K562 (cell line): ENCODE data around the gene DAD1. TPM values are rescaled to one million over a fixed set of nuclear protein-coding genes. Genes with fewer than 3 reads are reported as not detected.

Source experiments
- CCNT2 ChIP-seq: IDR thresholded peaks from 2 replicates; pipeline ENCODE4 v1.6.1; 2011; ENCODE audit warnings: borderline replicate concordance, low read depth, mild to moderate bottlenecking, moderate library complexity, mixed read lengths, low read length; ENCODE audit not compliant: insufficient read length; ENCODE audit errors: extremely low read depth
- DACH1 ChIP-seq: fragments of 450-650 bp; IDR thresholded peaks from 2 replicates; pipeline ENCODE4 v1.6.1; 2018; ENCODE audit not compliant: partially characterized antibody
- FOXK2 ChIP-seq, 2 experiments: fragments of 450-650 bp; IDR thresholded peaks in 1 of 2; conservative IDR thresholded peaks in 1 of 2; 2 replicates each; pipeline ENCODE4 v1.6.1; 2016; ENCODE audit warnings: low read depth in 2 of 2, mild to moderate bottlenecking in 1 of 2
- FUS ChIP-seq: fragments of 200-400 bp; formaldehyde crosslinking; optimal IDR thresholded peaks from 2 replicates; pipeline ENCODE3; 2017; ENCODE audit warnings: low read depth, low read length
- KAT8 ChIP-seq: fragments of 450-650 bp; IDR thresholded peaks from 2 replicates; pipeline ENCODE4 v1.6.1; 2016; ENCODE audit warnings: low read depth, mild to moderate bottlenecking
- KLF13 ChIP-seq: fragments of 450-650 bp; IDR thresholded peaks from 2 replicates; pipeline ENCODE4 v1.6.1; 2016; ENCODE audit warnings: missing genetic modification characterization, low read depth, mild to moderate bottlenecking, missing compliant biosample characterization, moderate library complexity, borderline replicate concordance
- KLF6 ChIP-seq: fragments of 250-450 bp; sonication (Bioruptor Pico); IDR thresholded peaks from 2 replicates; pipeline ENCODE4 v1.4.0; 2020; ENCODE audit warnings: mild to moderate bottlenecking, moderate library complexity, borderline replicate concordance
- MNT ChIP-seq, 2 experiments: fragments of 450-650 bp; conservative IDR thresholded peaks; 2 replicates each; pipeline ENCODE4 v1.6.1; 2017; ENCODE audit warnings: mild to moderate bottlenecking in 2 of 2, moderate library complexity in 2 of 2
- MTA3 ChIP-seq: fragments of 450-650 bp; formaldehyde crosslinking; IDR thresholded peaks from 2 replicates; pipeline ENCODE4 v1.6.1; 2017; ENCODE audit warnings: mild to moderate bottlenecking, borderline replicate concordance
- NFIC ChIP-seq: fragments of 450-650 bp; IDR thresholded peaks from 2 replicates; pipeline ENCODE4 v1.6.1; 2017; ENCODE audit warnings: mild to moderate bottlenecking, inconsistent platforms
- NR1H2 ChIP-seq: sonication (generic); formaldehyde crosslinking; IDR thresholded peaks from 2 replicates; pipeline ENCODE4 v1.4.0; 2020; ENCODE audit warnings: mild to moderate bottlenecking, missing genetic modification reagents
- NR2C2 ChIP-seq, 2 experiments: fragments of 200-800 bp in 1 of 2; sonication (Bioruptor generic) in 1 of 2; sonication (generic) in 1 of 2; formaldehyde crosslinking in 1 of 2; IDR thresholded peaks; 2 replicates each; pipeline versions ENCODE4 v1.6.1 to v1.8.0; 2016 to 2022; ENCODE audit warnings: mild to moderate bottlenecking in 1 of 2, missing compliant biosample characterization in 1 of 2, missing genetic modification characterization in 1 of 2, missing genetic modification reagents in 1 of 2
- RHOXF2B ChIP-seq: fragments of 250-450 bp; sonication (Bioruptor Pico); conservative IDR thresholded peaks from 2 replicates; pipeline ENCODE4 v1.5.1; 2021
- SLC30A9 ChIP-seq: fragments of 250-450 bp; sonication (Bioruptor Pico); IDR thresholded peaks from 2 replicates; pipeline ENCODE4 v1.8.0; 2022; ENCODE audit warnings: mild to moderate bottlenecking, moderate library complexity
- SUPT5H ChIP-seq: fragments of 450-650 bp; IDR thresholded peaks from 2 replicates; pipeline ENCODE4 v1.6.1; 2016
- TAF1 ChIP-seq: IDR thresholded peaks from 2 replicates; pipeline ENCODE4 v1.6.1; 2011; ENCODE audit warnings: mild to moderate bottlenecking, low read length, moderate library complexity; ENCODE audit not compliant: insufficient read depth, control insufficient read depth, severe bottlenecking; ENCODE audit errors: extremely low read depth
- TAF7 ChIP-seq: fragments of 450-650 bp; IDR thresholded peaks from 2 replicates; pipeline ENCODE4 v1.6.1; 2016; ENCODE audit warnings: missing genetic modification characterization, missing compliant biosample characterization
- TSC22D4 ChIP-seq: fragments of 450-650 bp; IDR thresholded peaks from 2 replicates; pipeline ENCODE4 v1.6.1; 2016; ENCODE audit warnings: missing genetic modification characterization, missing biosample characterization, control low read depth
- ZNF354B ChIP-seq: fragments of 250-450 bp; sonication (Bioruptor Pico); IDR thresholded peaks from 2 replicates; pipeline ENCODE4 v1.4.0; 2020
- polyA plus RNA-seq, 8 experiments: library from polyadenylated mRNA; depleted of rRNA in 4 of 8; stranded (reverse) in 5 of 8; unstranded in 3 of 8; fragments of >200 nt; fragmentation: Nextera tagmentation in 2 of 8; fragmentation: Illumina TruSeq in 1 of 8; extraction: Ambion mirVana in 2 of 8; extraction: Trizol in 1 of 8; gene quantifications; 2 replicates each; pipeline versions ENCODE4 v1.2.1 to v1.2.3, GENCODE V29; 2011 to 2014; ENCODE audit warnings: inconsistent platforms in 1 of 8, missing spikeins in 1 of 8
- total RNA-seq, 7 experiments: library from RNA; depleted of rRNA in 6 of 7; stranded (reverse); fragments of >200 nt in 6 of 7; fragmentation: Illumina TruSeq in 2 of 7; extraction: Trizol in 2 of 7; gene quantifications; 2 replicates each; pipeline versions ENCODE4 v1.2.1 to v1.2.3, GENCODE V29; 2011 to 2021; ENCODE audit warnings: low replicate concordance in 1 of 7
- TF ChIP-seq, protein P1 (sequence below): sonication (generic); formaldehyde crosslinking; IDR thresholded peaks from 2 replicates; pipeline ENCODE4 v1.8.0; 2022; ENCODE audit warnings: mild to moderate bottlenecking, missing genetic modification reagents
- TF ChIP-seq, protein P2 (sequence below): sonication (generic); formaldehyde crosslinking; IDR thresholded peaks from 2 replicates; pipeline ENCODE4 v1.9.0; 2022; ENCODE audit warnings: mild to moderate bottlenecking, missing genetic modification reagents

DAD1 gene
- total and polyA plus RNA-seq, 9 of the 15 experiments (the other 6 are each of a cell fraction or from before 2014, with no cell fraction given) = 104 to 617 (median 222) TPM

GRCh38 chr14:22598099-22598895 is 9.3 kb upstream of the DAD1 start, which contains the start of gene ABHD4 (continued):
- TF ChIP-seq MNT (conservative IDR thresholded peaks at IDR 0.05) = peak; percentile 47 to 65; a peak in 2 of 4 replicates
- TF ChIP-seq NR2C2 (CRISPR knock-in tag; IDR thresholded peaks at IDR 0.05) = no peak
- TF ChIP-seq NR2C2 (tag; IDR thresholded peaks at IDR 0.05) = peak; percentile 40; the same call in 1 of the 2 replicates
- TF ChIP-seq SLC30A9 = no peak
- TF ChIP-seq, protein P1, sequence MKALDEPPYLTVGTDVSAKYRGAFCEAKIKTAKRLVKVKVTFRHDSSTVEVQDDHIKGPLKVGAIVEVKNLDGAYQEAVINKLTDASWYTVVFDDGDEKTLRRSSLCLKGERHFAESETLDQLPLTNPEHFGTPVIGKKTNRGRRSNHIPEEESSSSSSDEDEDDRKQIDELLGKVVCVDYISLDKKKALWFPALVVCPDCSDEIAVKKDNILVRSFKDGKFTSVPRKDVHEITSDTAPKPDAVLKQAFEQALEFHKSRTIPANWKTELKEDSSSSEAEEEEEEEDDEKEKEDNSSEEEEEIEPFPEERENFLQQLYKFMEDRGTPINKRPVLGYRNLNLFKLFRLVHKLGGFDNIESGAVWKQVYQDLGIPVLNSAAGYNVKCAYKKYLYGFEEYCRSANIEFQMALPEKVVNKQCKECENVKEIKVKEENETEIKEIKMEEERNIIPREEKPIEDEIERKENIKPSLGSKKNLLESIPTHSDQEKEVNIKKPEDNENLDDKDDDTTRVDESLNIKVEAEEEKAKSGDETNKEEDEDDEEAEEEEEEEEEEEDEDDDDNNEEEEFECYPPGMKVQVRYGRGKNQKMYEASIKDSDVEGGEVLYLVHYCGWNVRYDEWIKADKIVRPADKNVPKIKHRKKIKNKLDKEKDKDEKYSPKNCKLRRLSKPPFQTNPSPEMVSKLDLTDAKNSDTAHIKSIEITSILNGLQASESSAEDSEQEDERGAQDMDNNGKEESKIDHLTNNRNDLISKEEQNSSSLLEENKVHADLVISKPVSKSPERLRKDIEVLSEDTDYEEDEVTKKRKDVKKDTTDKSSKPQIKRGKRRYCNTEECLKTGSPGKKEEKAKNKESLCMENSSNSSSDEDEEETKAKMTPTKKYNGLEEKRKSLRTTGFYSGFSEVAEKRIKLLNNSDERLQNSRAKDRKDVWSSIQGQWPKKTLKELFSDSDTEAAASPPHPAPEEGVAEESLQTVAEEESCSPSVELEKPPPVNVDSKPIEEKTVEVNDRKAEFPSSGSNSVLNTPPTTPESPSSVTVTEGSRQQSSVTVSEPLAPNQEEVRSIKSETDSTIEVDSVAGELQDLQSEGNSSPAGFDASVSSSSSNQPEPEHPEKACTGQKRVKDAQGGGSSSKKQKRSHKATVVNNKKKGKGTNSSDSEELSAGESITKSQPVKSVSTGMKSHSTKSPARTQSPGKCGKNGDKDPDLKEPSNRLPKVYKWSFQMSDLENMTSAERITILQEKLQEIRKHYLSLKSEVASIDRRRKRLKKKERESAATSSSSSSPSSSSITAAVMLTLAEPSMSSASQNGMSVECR (CRISPR knock-in tag) = peak; percentile 61
- peak; percentile 51 for TF ChIP-seq CCNT2
- TF ChIP-seq, protein P2, sequence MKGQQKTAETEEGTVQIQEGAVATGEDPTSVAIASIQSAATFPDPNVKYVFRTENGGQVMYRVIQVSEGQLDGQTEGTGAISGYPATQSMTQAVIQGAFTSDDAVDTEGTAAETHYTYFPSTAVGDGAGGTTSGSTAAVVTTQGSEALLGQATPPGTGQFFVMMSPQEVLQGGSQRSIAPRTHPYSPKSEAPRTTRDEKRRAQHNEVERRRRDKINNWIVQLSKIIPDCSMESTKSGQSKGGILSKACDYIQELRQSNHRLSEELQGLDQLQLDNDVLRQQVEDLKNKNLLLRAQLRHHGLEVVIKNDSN (CRISPR knock-in tag) = peak; percentile 48; the same call in 1 of the 2 replicates
- no peak for TF ChIP-seq NR1H2
- TF ChIP-seq TAF1 = peak; percentile 73
- 0 out of 2 replicates have a peak, but pooled peaks have one; percentile 17 for TF ChIP-seq MTA3
- TF ChIP-seq KLF6 = no peak
- TF ChIP-seq FUS = no peak
- no peak for TF ChIP-seq NFIC
- peak; percentile 71 for TF ChIP-seq DACH1
- TF ChIP-seq FOXK2 (conservative IDR thresholded peaks at IDR 0.05 in 1 of 2, IDR thresholded peaks at IDR 0.05 in 1 of 2; ENCODE audit: low read depth in 2 of 2) = peak; percentile 91 to 93
- no peak for TF ChIP-seq ZNF354B (CRISPR knock-in tag)
- TF ChIP-seq KAT8 = no peak
- TF ChIP-seq KLF13 (tag) = peak; percentile 88; the same call in 1 of the 2 replicates
- no peak for TF ChIP-seq RHOXF2B (CRISPR knock-in tag)
- TF ChIP-seq TAF7 (tag) = 0 out of 2 replicates have a peak, but pooled peaks have one; percentile 37
- TF ChIP-seq TSC22D4 = no peak
- peak; percentile 61 for TF ChIP-seq SUPT5H
